Measurements from ENCODE around the gene LRRC8B.

The LRRC8B gene

GRCh38 chr1:89548122-89548857 lies 23.7 kb downstream of the LRRC8B start:
- no peak for DNase-seq

- no peak for DNase-seq
These were observed 26.4 kb downstream of the LRRC8B start for GRCh38 chr1:89550995-89551394.

GRCh38 chr1:89552471-89553081 lies 27.9 kb downstream of the LRRC8B start:
- DNase-seq = no peak

GRCh38 chr1:89553157-89553556 lies 28.5 kb downstream of the LRRC8B start:
- DNase-seq = no peak

- no peak for DNase-seq
These were observed 30.9 kb downstream of the LRRC8B start for GRCh38 chr1:89555550-89555949.

- no peak for DNase-seq
These were observed 32.3 kb downstream of the LRRC8B start for GRCh38 chr1:89556726-89557444.

GRCh38 chr1:89557445-89557825 lies 32.8 kb downstream of the LRRC8B start:
- no peak for DNase-seq

GRCh38 chr1:89557956-89558355 lies 33.3 kb downstream of the LRRC8B start:
- no peak for DNase-seq

GRCh38 chr1:89563957-89564604 lies 39.5 kb downstream of the LRRC8B start:
- DNase-seq = no peak

- DNase-seq = no peak
These were observed 40.9 kb downstream of the LRRC8B start for GRCh38 chr1:89565521-89565920.

- DNase-seq = no peak
These were observed 42.1 kb downstream of the LRRC8B start for GRCh38 chr1:89566761-89567174.

- DNase-seq = no peak
These were observed 43.2 kb downstream of the LRRC8B start for GRCh38 chr1:89567797-89568196.

GRCh38 chr1:89573410-89573809 lies 48.8 kb downstream of the LRRC8B start:
- DNase-seq = no peak

GRCh38 chr1:89574621-89575020 lies 50.0 kb downstream of the LRRC8B start:
- no peak for DNase-seq

- DNase-seq = no peak
These were observed 50.6 kb downstream of the LRRC8B start for GRCh38 chr1:89575207-89575606.

- no peak for DNase-seq
These were observed 51.4 kb downstream of the LRRC8B start for GRCh38 chr1:89576013-89576412.

GRCh38 chr1:89578151-89578550 lies 53.5 kb downstream of the LRRC8B start:
- no peak for DNase-seq

GRCh38 chr1:89578946-89579684 lies 54.5 kb downstream of the LRRC8B start:
- no peak for DNase-seq

GRCh38 chr1:89580036-89580435 lies 55.4 kb downstream of the LRRC8B start:
- DNase-seq = no peak

- no peak for DNase-seq
These were observed 57.2 kb downstream of the LRRC8B start for GRCh38 chr1:89581859-89582258.

- no peak for DNase-seq
These were observed 57.9 kb downstream of the LRRC8B start for GRCh38 chr1:89582571-89582970.

- DNase-seq = no peak
These were observed 59.6 kb downstream of the LRRC8B start for GRCh38 chr1:89584211-89584610.

GRCh38 chr1:89584781-89585180 lies 60.2 kb downstream of the LRRC8B start:
- DNase-seq = no peak
